ENCODE measurements around the gene RPGRIP1L. TPM values are rescaled to one million over a fixed set of nuclear protein-coding genes. Genes with fewer than 3 reads are reported as not detected.

Gene RPGRIP1L
- total RNA-seq, 1 donor from 2014 or later, result 22.0 TPM

- H3K27me3 Mint-ChIP-seq (ENCODE audit: low read depth), result peaks cover 1% of the 10 kb centered on the region
- DNase-seq (ENCODE audit: low spot score in 2 of 2, unreplicated experiment in 2 of 2), result peak; percentile 32 to 70
- TF ChIP-seq, protein P1, sequence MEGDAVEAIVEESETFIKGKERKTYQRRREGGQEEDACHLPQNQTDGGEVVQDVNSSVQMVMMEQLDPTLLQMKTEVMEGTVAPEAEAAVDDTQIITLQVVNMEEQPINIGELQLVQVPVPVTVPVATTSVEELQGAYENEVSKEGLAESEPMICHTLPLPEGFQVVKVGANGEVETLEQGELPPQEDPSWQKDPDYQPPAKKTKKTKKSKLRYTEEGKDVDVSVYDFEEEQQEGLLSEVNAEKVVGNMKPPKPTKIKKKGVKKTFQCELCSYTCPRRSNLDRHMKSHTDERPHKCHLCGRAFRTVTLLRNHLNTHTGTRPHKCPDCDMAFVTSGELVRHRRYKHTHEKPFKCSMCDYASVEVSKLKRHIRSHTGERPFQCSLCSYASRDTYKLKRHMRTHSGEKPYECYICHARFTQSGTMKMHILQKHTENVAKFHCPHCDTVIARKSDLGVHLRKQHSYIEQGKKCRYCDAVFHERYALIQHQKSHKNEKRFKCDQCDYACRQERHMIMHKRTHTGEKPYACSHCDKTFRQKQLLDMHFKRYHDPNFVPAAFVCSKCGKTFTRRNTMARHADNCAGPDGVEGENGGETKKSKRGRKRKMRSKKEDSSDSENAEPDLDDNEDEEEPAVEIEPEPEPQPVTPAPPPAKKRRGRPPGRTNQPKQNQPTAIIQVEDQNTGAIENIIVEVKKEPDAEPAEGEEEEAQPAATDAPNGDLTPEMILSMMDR (IDR thresholded peaks at IDR 0.05; ENCODE audit: unreplicated experiment), result peak; percentile 24
- peak overlapping the region; percentile 87 for H3K27ac Mint-ChIP-seq
- H3K9me3 Mint-ChIP-seq, result no peaks in the 10 kb centered on the region
- H3K36me3 Mint-ChIP-seq, result no peaks in the 10 kb centered on the region
- H3K4me1 Mint-ChIP-seq, result peaks cover 24% of the 10 kb centered on the region
- H3K4me3 Mint-ChIP-seq, result no peak overlapping the region
Observed at GRCh38 chr16:53549970-53550690, 153.5 kb downstream of the RPGRIP1L start.

Other genes starting within 250 kb of the RPGRIP1L start
- 41.1 to 43.7 TPM (median 42.0 TPM) in 3 replicates for gene AKTIP, start 200.7 kb downstream of the RPGRIP1L start, total RNA-seq
- 94.0 to 103 TPM (median 97.6 TPM) in 3 replicates for gene FTO, start 297 bp upstream of the RPGRIP1L start, total RNA-seq

Measured in mesothelial cell of epicardium (in vitro differentiated cells).